HG03159 (cell line): ENCODE measurements around the gene FREM3.

ENCODE experiments used
- ATAC-seq: cut with Tn5 transposase; IDR thresholded peaks from one replicate; pipeline ENCODE4 v1.9.1; 2021; ENCODE audit warnings: mild to moderate bottlenecking, moderate library complexity; ENCODE audit not compliant: unreplicated experiment

FREM3 gene

DNA sequence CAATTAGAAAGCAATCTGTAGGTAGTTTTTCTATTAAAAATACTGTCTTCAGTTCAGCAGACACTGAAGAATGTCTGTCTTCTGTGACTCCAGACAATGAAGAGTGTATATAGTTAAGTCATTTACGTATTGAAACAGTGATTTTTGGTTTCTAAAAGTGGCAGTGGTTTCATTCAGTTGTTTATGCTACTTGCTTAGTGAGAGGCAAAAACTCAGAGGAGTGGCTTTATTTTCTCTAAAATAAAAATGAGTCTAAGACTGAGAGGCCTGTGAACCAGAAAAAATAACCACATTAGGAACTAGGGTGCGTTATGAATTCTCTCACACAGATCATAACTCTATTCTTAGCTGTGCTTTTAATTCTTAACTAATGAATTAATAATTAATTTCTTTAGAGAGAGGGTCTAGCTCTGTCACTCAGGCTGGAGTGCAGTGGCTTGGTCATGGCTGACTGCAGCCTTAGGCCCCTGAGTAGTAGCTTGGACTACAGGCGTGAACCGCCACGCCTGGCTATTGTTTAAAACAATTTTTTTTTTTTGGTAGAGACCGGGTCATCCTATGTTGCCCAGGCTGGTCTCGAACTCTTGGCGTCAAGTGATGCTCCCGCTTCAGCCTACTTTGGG, 31.4 kb downstream of the FREM3 start:
- peak; percentile 95 for ATAC-seq

DNA sequence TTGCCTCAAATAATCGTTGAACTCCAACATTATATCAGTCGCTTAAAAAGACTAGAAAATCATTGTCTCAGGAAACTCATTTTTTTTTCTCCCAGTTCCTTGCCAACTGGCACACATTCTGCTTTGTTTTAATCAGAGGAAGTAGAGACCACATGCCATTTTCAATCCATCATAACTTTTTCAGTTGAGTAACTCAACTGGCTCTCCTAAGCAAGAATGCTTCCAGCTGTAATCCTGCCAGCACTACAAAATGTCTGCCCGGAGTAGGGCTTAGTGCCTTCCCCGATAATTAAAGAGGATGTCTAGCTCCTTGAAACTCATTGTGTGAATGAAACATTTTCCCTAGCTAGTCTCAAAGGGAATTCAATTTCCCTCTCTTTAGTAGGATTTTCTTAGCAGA, 33.0 kb downstream of the FREM3 start:
- no peak for ATAC-seq

GRCh38 chr4:143658336-143658735, 42.1 kb downstream of the FREM3 start:
- no peak for ATAC-seq

- ATAC-seq = no peak
Measured at GRCh38 chr4:143654571-143654970, 45.9 kb downstream of the FREM3 start.

- ATAC-seq = no peak
Measured at GRCh38 chr4:143653031-143653430, 47.4 kb downstream of the FREM3 start.

DNA sequence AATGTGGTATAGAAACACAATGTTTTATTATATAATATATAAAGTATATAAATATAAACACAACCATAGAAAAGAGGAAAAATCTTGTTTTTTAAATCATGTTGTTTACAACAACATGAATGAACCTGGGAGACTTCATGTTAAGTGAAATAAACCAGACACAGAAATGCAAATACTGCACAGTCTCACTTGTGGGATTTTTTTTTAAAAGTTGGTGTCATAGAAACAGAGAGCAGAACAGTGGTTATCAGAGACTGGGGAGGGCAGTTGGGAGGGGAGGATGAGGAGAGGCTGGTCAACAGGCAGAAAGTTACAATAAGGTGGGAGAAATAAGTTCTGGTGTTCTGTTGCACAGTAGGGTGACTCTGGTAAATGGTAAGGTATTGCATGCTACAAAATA, 57.1 kb downstream of the FREM3 start:
- no peak for ATAC-seq

GRCh38 chr4:143642611-143643010, 57.9 kb downstream of the FREM3 start:
- ATAC-seq = no peak

- ATAC-seq = no peak
Measured at GRCh38 chr4:143641361-143641760, 59.1 kb downstream of the FREM3 start.

GRCh38 chr4:143634763-143635162, 65.7 kb downstream of the FREM3 start:
- ATAC-seq = no peak

DNA sequence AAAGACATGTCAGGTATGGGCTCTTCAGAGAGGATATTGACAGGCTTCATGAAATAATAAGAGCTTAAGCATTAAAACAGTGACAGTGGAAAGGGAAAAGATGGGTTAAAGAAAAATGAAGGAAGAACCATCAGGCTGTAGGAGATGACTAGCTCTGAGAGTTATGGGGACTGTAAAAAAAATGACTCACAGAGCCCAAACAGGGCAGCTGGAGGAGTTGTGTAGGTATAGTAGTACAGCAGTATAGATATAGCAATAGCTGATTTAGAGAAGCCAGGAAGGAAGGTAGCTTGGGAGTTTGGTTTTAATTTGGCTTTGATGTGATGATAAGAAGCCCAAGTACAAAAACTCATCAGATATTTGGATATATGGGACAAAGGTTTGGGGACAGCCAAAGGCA, 66.6 kb downstream of the FREM3 start:
- ATAC-seq = no peak

GRCh38 chr4:143626134-143626911, 74.2 kb downstream of the FREM3 start:
- no peak for ATAC-seq

GRCh38 chr4:143625632-143626031, 74.8 kb downstream of the FREM3 start:
- ATAC-seq = no peak

DNA sequence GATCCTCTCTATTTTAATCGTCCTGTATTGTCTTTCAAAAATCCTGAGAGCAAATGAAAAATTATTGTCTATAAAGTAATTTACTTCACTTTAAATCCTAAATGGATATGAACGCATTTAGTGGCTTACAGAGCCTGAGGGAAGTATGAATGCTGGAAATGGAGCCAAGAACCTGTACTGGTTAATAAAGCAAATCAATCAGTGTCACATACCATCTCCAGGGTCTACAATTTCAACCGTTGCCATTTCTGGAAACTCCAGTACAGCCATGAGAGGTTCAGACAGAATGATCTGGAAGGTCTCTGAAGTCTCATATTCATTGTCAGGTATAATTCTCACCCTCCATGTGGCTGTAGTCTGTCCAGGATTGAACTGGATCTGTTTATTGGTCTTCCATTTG, 76.6 kb downstream of the FREM3 start:
- no peak for ATAC-seq

DNA sequence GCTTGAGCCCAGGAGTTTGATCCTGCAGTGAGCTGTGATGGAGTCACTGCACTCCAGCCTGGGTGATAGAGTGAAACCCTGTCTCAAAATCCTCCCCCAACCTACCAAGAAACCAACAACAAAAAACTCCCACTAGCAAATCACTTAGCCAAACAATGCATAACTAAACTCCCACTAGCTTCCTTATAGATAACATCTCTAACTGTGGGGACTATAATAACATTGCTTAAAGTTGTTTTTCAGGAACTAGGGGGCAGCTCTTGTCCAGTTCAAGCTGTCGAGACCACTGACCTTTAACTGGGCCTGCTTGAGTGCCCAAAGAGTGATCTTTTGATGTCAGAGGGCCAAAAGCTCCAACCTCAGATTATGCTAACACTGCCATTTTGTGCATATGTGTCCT, 81.7 kb downstream of the FREM3 start:
- ATAC-seq = no peak

DNA sequence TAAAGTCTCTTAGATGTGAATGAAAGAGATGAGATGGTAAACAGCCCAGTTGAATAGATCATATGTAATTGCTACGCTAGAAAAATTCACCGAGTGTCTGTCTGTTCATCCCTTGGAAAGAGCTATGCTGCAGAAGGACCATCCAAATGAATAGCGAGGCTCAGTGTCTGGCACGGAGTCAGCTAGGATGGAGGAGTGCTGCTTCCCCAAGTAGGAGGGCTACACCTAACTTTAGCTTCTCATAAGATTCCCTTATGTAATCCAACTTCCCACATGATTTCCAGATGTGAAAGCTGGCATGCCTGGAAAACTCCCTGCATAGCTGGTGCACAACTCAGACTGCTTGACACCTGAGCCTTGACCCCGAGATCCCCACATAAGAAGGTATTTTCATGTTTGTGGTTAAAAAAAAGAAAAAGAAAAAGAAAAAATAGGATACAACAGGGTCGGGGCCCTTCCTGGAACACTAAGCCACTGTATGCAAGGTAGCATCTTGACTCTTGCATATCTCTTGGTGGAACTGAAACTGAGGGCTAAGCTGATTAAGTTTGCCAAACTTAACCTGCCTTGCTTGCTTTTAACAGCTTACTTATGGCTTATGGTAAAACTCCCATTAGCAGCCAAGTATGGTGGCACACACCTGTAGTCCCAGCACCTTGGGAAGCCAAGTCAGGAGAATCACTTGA, 82.3 kb downstream of the FREM3 start:
- peak; percentile 44 for ATAC-seq

DNA sequence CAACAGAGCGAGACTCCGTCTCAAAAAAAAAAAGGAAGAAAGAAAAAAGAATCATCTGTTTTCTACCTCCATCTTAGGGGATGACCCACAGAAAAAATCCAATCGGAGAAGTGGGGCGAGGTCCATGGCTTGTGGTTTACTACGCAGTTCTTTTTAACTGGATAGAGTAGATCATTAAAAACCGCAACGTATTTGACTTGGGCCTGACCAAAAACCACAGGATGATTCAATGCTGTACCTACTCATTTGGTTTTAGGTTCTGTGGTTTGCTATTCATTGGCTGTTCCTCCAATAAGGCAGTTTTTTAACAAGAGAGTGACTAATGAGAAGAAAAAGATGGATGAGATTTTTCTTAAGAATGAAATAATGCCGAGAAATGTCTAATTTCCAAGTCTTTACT, 83.7 kb downstream of the FREM3 start:
- peak; percentile 95 for ATAC-seq

GRCh38 chr4:143609492-143609891, 91.0 kb downstream of the FREM3 start:
- ATAC-seq = no peak

DNA sequence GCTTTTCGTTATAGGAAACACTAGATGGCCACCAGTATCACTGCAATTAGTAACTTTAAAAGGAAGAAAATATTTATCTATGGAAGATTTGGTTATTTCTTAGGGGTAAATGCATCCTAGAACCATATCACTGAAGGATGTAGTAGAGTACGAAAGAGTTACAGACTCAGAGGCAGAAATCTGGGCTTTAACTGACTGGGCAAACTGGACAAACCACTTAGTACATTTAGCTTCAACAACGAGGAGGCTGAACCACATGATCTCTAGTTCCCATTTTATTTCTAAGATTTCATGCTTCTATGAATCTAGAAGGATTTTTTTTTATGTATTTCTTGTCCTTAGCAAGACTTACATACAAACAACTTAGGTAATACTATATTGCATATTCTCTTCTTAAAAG, 94.0 kb downstream of the FREM3 start:
- no peak for ATAC-seq

GRCh38 chr4:143599827-143600226, 100.6 kb downstream of the FREM3 start:
- no peak for ATAC-seq

- ATAC-seq = no peak
Measured at GRCh38 chr4:143598816-143599215, 101.7 kb downstream of the FREM3 start.

DNA sequence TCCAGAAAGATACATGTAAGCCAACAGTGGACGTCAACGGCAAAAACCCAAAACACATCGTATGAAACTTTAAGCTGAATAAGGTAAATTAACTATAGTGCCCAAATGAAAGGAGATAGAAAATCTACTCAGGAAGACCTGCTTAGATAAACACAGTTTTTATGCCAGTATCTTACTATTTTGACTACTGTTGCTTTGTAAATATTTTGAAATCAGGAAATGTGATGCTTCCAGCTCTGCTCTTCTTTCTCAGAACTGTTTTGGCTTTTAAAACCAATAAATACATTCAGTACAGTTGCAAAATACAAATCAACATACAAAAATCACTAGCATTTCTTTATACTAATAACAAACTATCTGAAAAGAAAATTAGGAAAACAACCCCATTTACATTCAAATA, 103.2 kb downstream of the FREM3 start:
- ATAC-seq = no peak

DNA sequence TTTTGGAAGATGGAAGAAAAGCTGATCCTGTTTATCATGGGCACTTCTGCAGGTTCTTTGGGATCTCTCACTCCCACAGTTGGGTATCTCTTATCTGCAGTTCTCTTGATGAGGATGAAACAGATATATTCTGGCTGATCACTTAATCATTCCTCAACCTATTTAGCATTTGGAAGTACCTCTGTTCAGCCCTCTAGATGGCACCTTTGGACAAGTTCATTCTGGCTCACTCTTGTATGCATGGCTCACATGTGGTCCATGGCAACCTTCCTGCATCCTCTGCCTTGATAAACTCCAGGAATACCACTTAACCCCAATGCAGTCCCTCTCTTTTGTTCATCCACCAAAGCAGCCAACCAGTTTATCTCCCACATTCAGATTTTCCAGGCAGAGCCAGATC, 112.8 kb downstream of the FREM3 start:
- ATAC-seq = no peak
